B cell (primary cell): ENCODE measurements around the gene ZMAT5. TPM values are rescaled to one million over a fixed set of nuclear protein-coding genes. Genes with fewer than 3 reads are reported as not detected.

Experiments
- ATAC-seq: fragments of 200-7000 bp; cut with Tn5 transposase; one replicate; pipeline ENCODE4 v1.10.0; 2021; ENCODE audit warnings: low read depth, mild to moderate bottlenecking, moderate number of reproducible peaks, moderate library complexity
- CTCF ChIA-PET: fragments of 350-600 bp; sonication (Branson Sonifier 250); formaldehyde crosslinking; loops from one replicate; lab custom pipeline; 2021; ENCODE audit warnings: antibody characterized with exemption, inconsistent platforms; lab: Charles Lee
- POLR2A ChIA-PET: fragments of 350-600 bp; sonication (Branson Sonifier 250); formaldehyde crosslinking; loops from one replicate; lab custom pipeline; 2021; ENCODE audit warnings: antibody characterized with exemption; lab: Charles Lee
- DNase-seq: peaks from one replicate; pipeline ENCODE4 v3.0.0; 2013
- H2AFZ ChIP-seq: 2 replicates; pipeline ENCODE4 v1.6.1; 2012; ENCODE audit warnings: mild to moderate bottlenecking, low read depth, low read length; ENCODE audit not compliant: insufficient read depth, poor library complexity, severe bottlenecking
- H3K27ac ChIP-seq, 2 donors: 1 replicate in 1 of 2; 2 replicates in 1 of 2; pipeline ENCODE4 v1.5.1; 2012 to 2013; ENCODE audit warnings: low read length in 2 of 2, mild to moderate bottlenecking in 2 of 2, moderate library complexity in 1 of 2
- H3K27me3 ChIP-seq, 4 experiments: fragments of 200-600 bp in 1 of 4; sonication (generic) in 1 of 4; replicated peaks in 1 of 4; 1 replicate in 2 of 4; 2 replicates in 2 of 4; pipeline versions ENCODE4 v1.6.1 to v1.7.0; 2013 to 2016; ENCODE audit warnings: low read length in 3 of 4, mild to moderate bottlenecking in 2 of 4, mixed read lengths in 1 of 4, moderate library complexity in 1 of 4; ENCODE audit not compliant: insufficient read depth in 4 of 4, control insufficient read depth in 3 of 4; ENCODE audit errors: control extremely low read depth in 1 of 4
- H3K36me3 ChIP-seq, 2 experiments: replicated peaks in 1 of 2; 1 replicate in 1 of 2; 2 replicates in 1 of 2; pipeline versions ENCODE4 v1.6.1 to v1.7.1; 2013; ENCODE audit warnings: low read length in 1 of 2; ENCODE audit not compliant: insufficient read depth in 2 of 2, control insufficient read depth in 1 of 2; ENCODE audit errors: control extremely low read depth in 1 of 2, extremely low read depth in 1 of 2
- H3K4me1 ChIP-seq, 2 donors: fragments of 200-600 bp in 1 of 2; sonication (generic) in 1 of 2; 1 replicate in 1 of 2; 2 replicates in 1 of 2; pipeline versions ENCODE4 v1.5.1 to v1.6.1; 2013 to 2017; ENCODE audit warnings: low read length in 2 of 2; ENCODE audit not compliant: control insufficient read depth in 2 of 2, insufficient read depth in 2 of 2
- H3K4me2 ChIP-seq: replicated peaks from 2 replicates; pipeline ENCODE3; 2012; ENCODE audit warnings: mild to moderate bottlenecking, low read depth, low read length; ENCODE audit not compliant: poor library complexity, severe bottlenecking
- H3K4me3 ChIP-seq, 5 experiments: fragments of 200-600 bp in 1 of 5; sonication (generic) in 1 of 5; 1 replicate in 3 of 5; 2 replicates in 2 of 5; pipeline versions ENCODE4 v1.5.1 to v1.7.0; 2011 to 2016; ENCODE audit warnings: low read length in 4 of 5, mild to moderate bottlenecking in 4 of 5, low read depth in 2 of 5, control low read depth in 1 of 5, moderate library complexity in 1 of 5; ENCODE audit not compliant: insufficient read depth in 1 of 5; ENCODE audit errors: control extremely low read depth in 1 of 5, extremely low read depth in 1 of 5
- H3K79me2 ChIP-seq: fragments of 200-600 bp; sonication (generic); one replicate; pipeline ENCODE4 v1.6.0; 2016; ENCODE audit warnings: low read length; ENCODE audit not compliant: control insufficient read depth, insufficient read depth
- H3K9ac ChIP-seq: fragments of 200-600 bp; sonication (generic); 2 replicates; pipeline ENCODE4 v1.6.1; 2017; ENCODE audit warnings: mild to moderate bottlenecking, low read length, moderate library complexity
- H3K9me3 ChIP-seq, 3 donors: one replicate each; pipeline versions ENCODE4 v1.6.1 to v1.7.1; 2013; ENCODE audit warnings: low read length in 2 of 3; ENCODE audit not compliant: control insufficient read depth in 2 of 3, insufficient read depth in 1 of 3; ENCODE audit errors: control extremely low read depth in 1 of 3
- H4K20me1 ChIP-seq: 2 replicates; pipeline ENCODE4 v1.6.0; 2012; ENCODE audit warnings: mild to moderate bottlenecking, low read length; ENCODE audit not compliant: insufficient read depth, control insufficient read depth, poor library complexity, severe bottlenecking
- H3K27ac Mint-ChIP-seq: one replicate; pipeline ENCODE4 v1.8.0; 2021; ENCODE audit warnings: mixed read lengths
- H3K27me3 Mint-ChIP-seq: one replicate; pipeline ENCODE4 v1.8.0; 2021; ENCODE audit warnings: mixed read lengths
- H3K4me1 Mint-ChIP-seq: one replicate; pipeline ENCODE4 v1.8.0; 2021; ENCODE audit warnings: mixed read lengths
- H3K4me3 Mint-ChIP-seq: one replicate; pipeline ENCODE4 v1.8.0; 2021; ENCODE audit warnings: mixed read lengths
- H3K9me3 Mint-ChIP-seq: one replicate; pipeline ENCODE4 v1.8.0; 2022; ENCODE audit warnings: mixed read lengths; ENCODE audit not compliant: insufficient read depth
- EZH2 ChIP-seq: IDR thresholded peaks from 2 replicates; pipeline ENCODE4 v1.6.1; 2012; ENCODE audit warnings: borderline replicate concordance, low read depth, mild to moderate bottlenecking, moderate library complexity, low read length; ENCODE audit not compliant: insufficient read depth, poor library complexity, severe bottlenecking
- WGBS: methylation state at CpG from one replicate; pipeline ENCODE4 v1.1.5; 2013; ENCODE audit warnings: missing lambda C conversion rate; ENCODE audit not compliant: insufficient coverage; 5-methylcytosine and 5-hydroxymethylcytosine counted together
- intact Hi-C: fragments of 100-400 bp; cut with micrococcal nuclease; formaldehyde crosslinking; loops from one replicate; pipeline ENCODE4 v1.10.0; 2022
- polyA plus RNA-seq: library from polyadenylated mRNA; depleted of rRNA; stranded (reverse); fragments of >200 nt; gene quantifications from 2 replicates; pipeline ENCODE4 v1.2.3, GENCODE V29; 2012
- total RNA-seq, 2 donors: library from RNA; stranded (reverse); fragments of 120-200 nt in 1 of 2; gene quantifications; 1 replicate in 1 of 2; 2 replicates in 1 of 2; pipeline versions ENCODE4 v1.2.3 to v1.2.4, GENCODE V29; 2013 to 2022
- TF ChIP-seq, protein P1 (sequence below): fragments of 200-600 bp; IDR thresholded peaks from one replicate; pipeline ENCODE4 v1.8.0; 2022; ENCODE audit warnings: antibody characterized with exemption, mild to moderate bottlenecking

Gene ZMAT5
- total and polyA plus RNA-seq, 2 donors (not counting 1 experiment from before 2014, with no cell fraction given) = 17.8 to 26.3 TPM

DNA sequence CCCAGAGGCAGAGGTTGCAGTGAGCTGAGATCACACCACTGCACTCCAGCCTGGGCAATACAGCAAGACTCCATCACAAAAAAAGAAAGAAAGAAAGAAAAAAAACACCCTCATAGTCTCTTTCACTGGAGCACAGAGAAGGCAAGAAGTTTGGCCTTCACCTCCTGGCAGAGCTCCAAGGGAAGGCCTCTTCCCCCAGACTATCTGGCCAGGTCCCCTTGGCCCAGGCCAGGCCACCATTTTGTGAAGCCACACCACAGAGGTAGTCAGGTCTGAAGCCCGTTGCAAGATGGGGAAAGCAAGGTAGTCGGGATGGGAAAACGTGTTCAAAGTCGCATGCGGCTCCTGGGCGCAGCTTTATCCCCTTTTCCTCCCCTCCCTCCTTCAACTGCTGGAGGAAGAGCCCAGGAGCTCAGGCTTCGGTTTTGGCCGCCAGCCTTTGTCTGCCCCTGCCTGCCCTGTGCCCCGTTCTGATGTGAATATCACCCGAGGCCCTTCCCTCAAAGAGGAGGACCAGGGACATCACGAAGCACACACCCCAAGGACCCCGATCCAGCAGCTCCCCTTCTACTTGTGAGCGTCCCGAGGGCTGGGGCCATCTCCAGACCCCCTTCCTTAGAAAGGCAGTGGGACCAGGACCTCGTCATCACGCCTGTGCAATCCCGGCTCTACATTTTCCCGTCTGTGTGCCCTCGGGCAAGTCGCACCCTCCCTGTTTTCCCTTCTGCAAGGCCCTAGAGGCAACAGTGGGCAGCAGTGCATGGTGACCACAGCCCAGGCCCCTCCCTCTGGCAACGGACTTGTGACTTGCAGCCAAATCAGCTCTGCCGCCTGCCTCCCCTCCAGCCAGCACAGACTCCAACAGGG, 29.3 kb downstream of the ZMAT5 start:
- no peak for DNase-seq
- Histone ChIP-seq H3K79me2 (no peaks in the 10 kb centered on the region), H3K9me3 (peaks cover 0 to 3% (median 0%) of the 10 kb centered on the region in 3 donors), H3K4me1 (no peaks in the 10 kb centered on the region), H3K27ac (no peak overlapping the region), H3K27me3 (no peaks in the 10 kb centered on the region), H3K4me3 (no peak overlapping the region), H3K4me2 (no peak overlapping the region), H2AFZ (no peak overlapping the region), H3K36me3 (peaks cover 0 to 20% of the 10 kb centered on the region in 2 experiments), H3K9ac (no peak overlapping the region), H4K20me1 (no peaks in the 10 kb centered on the region)
- intact Hi-C loops = no loop called here
- CTCF ChIA-PET = interaction anchor here (0.5 kb wide), 1 partner anchor 1456 kb away, joined by 3 read pairs; no protein-coding TSS in a partner anchor
- POLR2A ChIA-PET = interaction anchor here (0.7 kb wide), 1 partner anchor 374 kb away, joined by 3 read pairs; no protein-coding TSS in a partner anchor
- H3K4me1 Mint-ChIP-seq = no peaks in the 10 kb centered on the region
- H3K9me3 Mint-ChIP-seq = no peaks in the 10 kb centered on the region
- no peak overlapping the region for H3K27ac Mint-ChIP-seq
- no peaks in the 10 kb centered on the region for H3K27me3 Mint-ChIP-seq
- H3K4me3 Mint-ChIP-seq = no peak overlapping the region
- WGBS = 96% methylated on average over 22 of the region's 22 CpGs
- TF ChIP-seq, protein P1, sequence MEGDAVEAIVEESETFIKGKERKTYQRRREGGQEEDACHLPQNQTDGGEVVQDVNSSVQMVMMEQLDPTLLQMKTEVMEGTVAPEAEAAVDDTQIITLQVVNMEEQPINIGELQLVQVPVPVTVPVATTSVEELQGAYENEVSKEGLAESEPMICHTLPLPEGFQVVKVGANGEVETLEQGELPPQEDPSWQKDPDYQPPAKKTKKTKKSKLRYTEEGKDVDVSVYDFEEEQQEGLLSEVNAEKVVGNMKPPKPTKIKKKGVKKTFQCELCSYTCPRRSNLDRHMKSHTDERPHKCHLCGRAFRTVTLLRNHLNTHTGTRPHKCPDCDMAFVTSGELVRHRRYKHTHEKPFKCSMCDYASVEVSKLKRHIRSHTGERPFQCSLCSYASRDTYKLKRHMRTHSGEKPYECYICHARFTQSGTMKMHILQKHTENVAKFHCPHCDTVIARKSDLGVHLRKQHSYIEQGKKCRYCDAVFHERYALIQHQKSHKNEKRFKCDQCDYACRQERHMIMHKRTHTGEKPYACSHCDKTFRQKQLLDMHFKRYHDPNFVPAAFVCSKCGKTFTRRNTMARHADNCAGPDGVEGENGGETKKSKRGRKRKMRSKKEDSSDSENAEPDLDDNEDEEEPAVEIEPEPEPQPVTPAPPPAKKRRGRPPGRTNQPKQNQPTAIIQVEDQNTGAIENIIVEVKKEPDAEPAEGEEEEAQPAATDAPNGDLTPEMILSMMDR = no peak
- no peak for TF ChIP-seq EZH2
- ATAC-seq = no peak

- Histone ChIP-seq H3K4me3 (no peak overlapping the region), H3K4me2 (no peak overlapping the region), H3K4me1 (no peaks in the 10 kb centered on the region), H3K9ac (no peak overlapping the region), H3K27me3 (no peaks in the 10 kb centered on the region), H3K36me3 (peaks cover 0 to 12% of the 10 kb centered on the region in 2 experiments), H3K79me2 (no peaks in the 10 kb centered on the region), H4K20me1 (no peaks in the 10 kb centered on the region), H3K27ac (no peak overlapping the region), H3K9me3 (peaks cover 0 to 3% (median 0%) of the 10 kb centered on the region in 3 donors), H2AFZ (no peak overlapping the region)
- no peak overlapping the region for H3K27ac Mint-ChIP-seq
- intact Hi-C loops = no loop called here
- CTCF ChIA-PET = no interaction called here
- 88% methylated on average over 1 of the region's 1 CpG for WGBS
- POLR2A ChIA-PET = no interaction called here
- H3K9me3 Mint-ChIP-seq = no peaks in the 10 kb centered on the region
- ATAC-seq (no peak), DNase-seq (no peak)
- H3K4me1 Mint-ChIP-seq = no peaks in the 10 kb centered on the region
- no peak for TF ChIP-seq EZH2
- TF ChIP-seq, protein P1 = no peak
- H3K4me3 Mint-ChIP-seq = no peak overlapping the region
- H3K27me3 Mint-ChIP-seq = no peaks in the 10 kb centered on the region
Observed at GRCh38 chr22:29735416-29735815, 31.4 kb downstream of the ZMAT5 start.
